ENCODE results near the gene TEAD3.

- TF ChIP-seq CTCF (IDR thresholded peaks at IDR 0.05; ENCODE audit: borderline replicate concordance, extremely low read depth, low read length, poor library complexity, severe bottlenecking), result no peak
- no peak for TF ChIP-seq EZH2 (IDR thresholded peaks at IDR 0.05; ENCODE audit: borderline replicate concordance, low read depth, low read length, severe bottlenecking)
These were observed 15.9 kb upstream of the TEAD3 start, which contains the start of gene TULP1 for GRCh38 chr6:35512740-35513139.

All from DND-41 (cell line).